SHP77 (cell line): ENCODE data around the gene SETDB2.
"Not testable (repeated sequence)": the region's sequence is repeated elsewhere in the genome, so short reads cannot be mapped to it uniquely, and the experiment has no call there.

Experiments used
- DNase-seq, 2 experiments: peaks; one replicate each; lab custom pipeline; 2025; lab: John Stamatoyannopoulos, UW

Gene SETDB2

GRCh38 chr13:49472186-49472585, 28.1 kb downstream of the SETDB2 start:
- DNase-seq = no peak

DNA sequence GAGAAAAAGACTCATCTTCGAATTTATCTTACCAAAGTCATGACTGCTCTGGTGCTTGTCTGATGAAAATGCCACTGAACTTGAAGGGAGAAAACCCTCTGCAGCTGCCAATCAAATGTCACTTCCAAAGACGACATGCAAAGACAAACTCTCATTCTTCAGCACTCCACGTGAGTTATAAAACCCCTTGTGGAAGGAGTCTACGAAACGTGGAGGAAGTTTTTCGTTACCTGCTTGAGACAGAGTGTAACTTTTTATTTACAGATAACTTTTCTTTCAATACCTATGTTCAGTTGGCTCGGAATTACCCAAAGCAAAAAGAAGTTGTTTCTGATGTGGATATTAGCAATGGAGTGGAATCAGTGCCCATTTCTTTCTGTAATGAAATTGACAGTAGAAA, 32.5 kb downstream of the SETDB2 start:
- DNase-seq = no peak

GRCh38 chr13:49481788-49482187, 37.7 kb downstream of the SETDB2 start:
- DNase-seq = no peak

DNA sequence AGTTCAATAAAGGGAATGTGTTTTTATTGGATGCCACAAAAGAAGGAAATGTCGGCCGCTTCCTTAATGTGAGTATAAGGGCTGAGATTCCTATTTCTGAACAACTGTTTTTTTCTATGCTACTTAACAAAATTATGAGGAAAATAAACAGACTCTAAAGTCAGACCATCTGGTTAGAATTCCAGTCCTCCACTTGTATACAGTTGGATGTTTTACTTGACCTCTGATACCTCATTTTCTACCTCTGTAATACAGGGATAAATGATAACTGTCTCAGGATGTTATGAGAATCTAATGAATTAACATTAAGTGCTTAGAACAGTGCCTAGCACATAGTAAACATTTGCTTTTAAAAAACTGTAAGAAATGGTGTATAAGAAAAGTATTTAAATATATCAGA, 44.5 kb downstream of the SETDB2 start:
- DNase-seq = no peak

DNA sequence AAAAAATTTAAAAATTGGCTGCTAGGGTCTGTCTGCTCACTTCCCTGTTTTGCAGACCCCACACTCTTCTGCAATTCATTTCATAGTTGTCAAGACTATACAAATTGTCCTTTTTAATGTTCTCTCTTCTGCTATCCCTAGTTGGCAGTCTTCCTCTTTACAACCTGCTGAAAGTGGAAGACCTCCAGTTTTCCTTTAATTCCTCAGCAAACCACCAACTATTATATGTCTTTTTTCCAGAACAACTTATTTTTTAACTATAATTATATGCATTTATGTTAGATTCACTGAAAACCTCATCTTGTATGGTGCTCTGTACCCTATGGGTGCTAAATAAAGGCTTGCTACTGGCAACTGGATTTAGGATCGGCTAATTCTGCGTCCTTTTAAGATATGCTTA, 50.6 kb downstream of the SETDB2 start:
- DNase-seq = no peak

DNA sequence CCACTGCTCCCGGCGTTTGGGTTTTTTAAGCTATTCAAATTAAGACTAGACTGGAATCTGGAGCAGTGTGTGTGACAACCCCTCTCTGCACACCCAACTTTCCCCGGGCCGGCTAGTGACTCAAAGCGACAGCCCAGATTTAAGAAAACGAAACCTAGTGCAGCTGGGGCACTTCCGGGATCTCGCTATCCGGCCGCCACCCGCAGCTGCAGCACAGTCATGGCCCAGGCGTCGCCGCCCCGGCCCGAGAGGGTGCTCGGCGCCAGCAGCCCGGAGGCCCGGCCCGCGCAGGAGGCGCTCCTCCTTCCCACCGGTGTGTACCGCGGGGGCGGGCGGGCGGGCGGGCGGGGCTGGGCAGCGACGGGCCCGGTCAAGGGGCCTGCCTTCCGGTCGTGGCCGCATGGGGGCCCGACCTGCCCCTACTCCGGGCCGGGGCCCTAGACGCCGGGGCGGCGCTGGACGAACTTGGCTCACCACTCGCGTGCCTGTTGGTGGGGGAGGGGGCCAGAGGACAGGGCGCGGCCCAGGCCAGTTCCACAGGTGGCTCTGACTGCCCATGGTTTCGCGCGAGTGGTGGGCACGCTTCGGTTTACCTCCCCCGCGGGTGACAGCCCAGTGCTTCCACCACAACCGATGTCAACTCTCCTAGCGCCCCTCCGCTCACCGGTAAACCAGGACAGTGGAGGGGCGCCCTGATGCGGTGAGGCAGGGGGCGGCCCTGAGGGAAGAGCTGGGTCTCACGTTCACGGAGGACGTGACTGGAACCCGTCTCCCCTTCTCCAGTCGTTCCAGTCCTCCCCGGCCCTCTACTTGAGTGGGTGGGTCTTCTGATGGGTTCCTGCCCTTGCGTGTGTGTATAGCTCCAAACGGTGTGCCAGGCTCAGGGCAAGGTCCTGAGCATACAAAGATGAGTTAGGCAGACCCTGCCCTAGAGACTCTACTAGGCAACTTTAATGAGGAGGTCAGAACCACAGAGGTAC, 52.0 kb downstream of the SETDB2 start, which contains the start of gene PHF11:
TSS of gene PHF11 (plus strand) at position 171 of the 980 bp plus-strand sequence. CDS start at position 220, 49 bp downstream.
- no peak for DNase-seq

DNA sequence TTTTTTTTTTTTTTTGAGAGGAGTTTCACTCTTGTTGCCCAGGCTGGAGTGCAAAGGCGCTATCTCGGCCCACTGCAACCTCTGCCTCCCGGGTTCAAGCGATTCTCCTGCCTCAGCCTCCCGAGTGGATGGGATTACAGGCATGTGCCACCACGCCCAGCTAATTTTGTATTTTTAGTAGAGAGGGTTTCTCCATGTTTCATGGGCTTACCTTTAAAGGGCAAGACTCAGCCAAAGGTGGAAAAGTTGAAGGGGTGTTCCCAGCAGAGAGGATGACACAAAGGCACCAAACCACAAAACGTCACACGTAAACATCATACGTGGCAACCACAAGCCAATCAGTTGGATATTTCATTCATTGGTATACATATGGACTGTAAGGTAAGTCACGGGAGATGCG, 52.8 kb downstream of the SETDB2 start:
- DNase-seq = not testable (repeated sequence)

- DNase-seq = no peak
These were observed 53.2 kb downstream of the SETDB2 start for GRCh38 chr13:49497272-49497671.

- DNase-seq = no peak
These were observed 54.1 kb downstream of the SETDB2 start for GRCh38 chr13:49498206-49498605.

DNA sequence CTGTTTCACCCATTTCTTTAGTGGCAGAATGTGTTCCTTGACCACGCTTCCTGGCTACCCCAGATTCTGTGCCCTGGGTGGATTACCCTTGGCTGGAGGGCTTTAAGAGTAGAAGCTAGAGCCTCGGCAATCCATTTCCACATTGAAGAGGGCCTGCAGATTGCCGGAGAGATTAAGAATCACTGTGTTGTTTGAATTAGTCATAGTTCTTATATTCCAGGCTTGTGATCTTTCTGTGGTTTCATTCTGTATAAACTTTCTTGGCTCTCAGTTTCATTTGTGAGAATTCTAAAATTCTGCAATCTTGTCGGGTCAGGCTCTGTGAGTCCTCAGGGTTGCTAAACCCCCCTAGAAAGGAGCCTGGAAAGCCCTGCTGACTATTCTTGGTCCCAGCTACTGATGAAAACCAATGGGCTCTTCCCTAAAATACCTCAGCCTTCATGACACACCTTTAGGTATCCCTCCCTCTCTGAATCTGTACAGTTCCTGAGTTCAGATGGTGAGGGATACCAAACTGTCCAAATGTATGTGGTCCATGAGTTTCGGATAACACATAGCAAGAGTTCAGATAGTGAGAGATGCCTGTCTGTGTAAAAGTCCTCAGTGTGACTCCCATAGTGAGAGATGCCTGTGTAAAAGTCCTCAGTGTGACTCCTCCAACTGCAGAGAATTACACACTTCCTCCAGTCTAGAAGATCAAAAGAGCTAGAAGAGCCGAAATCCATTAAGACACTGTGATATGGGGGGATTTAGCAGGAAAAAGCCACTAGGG, 56.0 kb downstream of the SETDB2 start:
- DNase-seq = no peak

DNA sequence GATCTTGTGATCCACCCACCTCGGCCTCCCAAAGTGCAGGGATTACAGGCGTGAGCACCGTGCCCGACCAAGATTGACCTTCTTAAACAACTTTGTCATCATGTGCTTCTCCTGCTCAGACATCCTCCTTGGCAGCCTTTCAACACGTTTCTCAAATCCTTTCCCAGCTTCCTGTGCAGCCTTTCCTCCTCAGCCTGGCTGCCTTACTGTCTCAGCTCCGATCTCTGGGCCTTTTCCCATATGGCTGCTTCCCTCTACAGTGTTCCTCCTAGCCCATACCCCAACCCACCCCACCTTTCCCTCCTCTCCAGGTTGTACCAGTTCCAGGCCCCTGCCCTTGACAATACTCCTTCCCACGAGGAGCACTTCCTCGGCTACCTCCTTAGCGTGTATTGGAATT, 58.9 kb downstream of the SETDB2 start:
- no peak for DNase-seq

DNA sequence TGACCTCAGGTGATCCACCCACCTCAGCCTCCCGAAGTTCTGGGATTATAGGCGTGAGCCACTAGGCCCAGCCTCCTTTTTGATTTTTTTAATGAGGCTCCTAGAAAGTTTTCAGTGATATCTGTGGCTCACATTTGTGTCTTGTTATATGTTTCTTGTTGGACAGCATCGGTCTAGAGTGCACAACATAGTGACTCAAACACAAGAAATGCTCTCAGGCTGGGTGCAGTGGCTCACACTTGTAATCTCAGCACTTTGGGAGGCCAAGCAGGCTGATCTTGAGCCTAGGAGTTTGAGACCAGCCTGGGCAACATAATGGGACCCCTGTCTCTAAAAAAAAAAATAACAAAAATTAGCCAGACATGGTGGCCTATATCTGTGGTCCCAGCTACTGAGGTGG, 59.9 kb downstream of the SETDB2 start:
- no peak for DNase-seq

DNA sequence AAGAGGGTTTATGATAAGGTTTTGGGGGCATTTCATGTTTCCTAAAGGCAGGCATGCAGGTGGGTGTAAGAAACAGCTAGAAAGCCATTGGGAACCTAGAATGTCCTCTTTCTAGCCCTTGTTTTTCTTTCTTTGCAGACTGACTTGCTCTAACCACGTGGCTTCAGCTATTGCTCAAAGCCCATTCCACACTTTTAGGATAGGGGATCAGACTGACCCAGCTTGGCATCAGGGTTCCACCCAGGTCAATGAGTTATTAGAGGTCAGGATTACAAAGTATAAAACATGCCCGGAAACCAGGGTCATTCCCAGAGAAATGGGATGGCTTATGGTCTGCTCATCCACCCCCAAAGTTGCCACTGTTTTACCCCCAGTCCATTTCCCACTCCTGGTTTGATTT, 68.5 kb downstream of the SETDB2 start:
- DNase-seq = no peak

DNA sequence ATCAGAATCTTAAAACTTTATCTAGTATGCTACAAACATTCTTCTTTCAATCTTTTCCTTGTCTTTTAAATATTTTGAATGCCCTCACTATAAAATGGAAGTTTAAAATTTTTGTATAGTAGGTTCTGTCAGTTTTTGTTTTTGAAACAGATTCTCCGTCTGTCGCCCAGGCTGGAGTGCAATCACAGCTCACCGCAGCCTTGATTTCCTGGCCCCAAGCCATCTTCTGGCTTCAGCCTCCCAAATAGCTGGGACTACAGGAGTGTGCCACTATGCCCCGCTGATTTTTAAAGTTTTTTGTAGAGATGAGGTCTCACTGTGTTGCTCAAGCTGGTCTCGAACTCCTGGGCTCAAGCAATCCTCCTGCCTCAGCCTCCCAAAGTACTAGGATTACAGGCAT, 72.4 kb downstream of the SETDB2 start:
- DNase-seq = no peak

GRCh38 chr13:49517461-49517860, 73.4 kb downstream of the SETDB2 start:
- peak in 1 of 2 experiments; percentile 0 for DNase-seq

GRCh38 chr13:49521224-49521623, 77.2 kb downstream of the SETDB2 start:
- no peak for DNase-seq

GRCh38 chr13:49524740-49525501, 80.8 kb downstream of the SETDB2 start:
- DNase-seq = no peak

DNA sequence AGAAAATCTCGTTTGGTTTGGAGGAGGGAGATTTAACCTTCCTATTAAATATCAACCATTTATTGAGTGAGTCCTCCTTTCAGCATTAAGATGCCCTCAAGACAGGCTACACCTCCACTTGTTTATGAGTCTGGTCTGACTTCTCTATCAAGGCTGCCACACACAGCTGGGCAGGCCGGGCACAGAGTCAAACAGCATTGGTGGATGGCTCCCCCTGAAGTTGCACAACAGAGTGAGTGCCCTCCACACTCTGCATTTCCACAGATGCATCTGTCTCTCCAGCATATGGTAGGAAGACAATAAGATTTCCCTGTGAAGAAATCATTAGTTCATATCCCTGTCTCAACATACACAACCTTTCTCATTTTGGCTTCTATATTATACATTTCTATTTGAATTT, 83.0 kb downstream of the SETDB2 start:
- DNase-seq = no peak

- no peak for DNase-seq
These were observed 84.1 kb downstream of the SETDB2 start for GRCh38 chr13:49528161-49528560.

- no peak for DNase-seq
These were observed 86.4 kb downstream of the SETDB2 start for GRCh38 chr13:49530457-49530856.

DNA sequence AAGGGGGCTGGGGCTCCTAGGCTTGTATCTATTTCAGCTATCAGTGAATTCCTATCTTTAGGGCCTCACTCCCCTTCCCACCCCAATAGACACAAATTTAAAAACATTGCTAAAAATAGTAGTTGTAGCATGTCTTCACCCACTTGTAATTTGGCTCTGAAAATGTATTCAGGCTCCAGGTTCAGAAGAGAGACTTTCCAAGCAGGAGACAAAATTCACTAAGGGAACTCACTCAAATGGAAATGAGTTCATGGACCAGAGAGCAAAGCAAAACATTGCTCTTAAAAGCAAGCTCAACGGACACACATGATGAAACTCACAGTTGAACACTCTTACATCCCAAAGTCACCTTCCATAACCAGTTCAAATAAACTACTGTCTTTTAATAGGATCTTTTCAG, 88.5 kb downstream of the SETDB2 start:
- no peak for DNase-seq

DNA sequence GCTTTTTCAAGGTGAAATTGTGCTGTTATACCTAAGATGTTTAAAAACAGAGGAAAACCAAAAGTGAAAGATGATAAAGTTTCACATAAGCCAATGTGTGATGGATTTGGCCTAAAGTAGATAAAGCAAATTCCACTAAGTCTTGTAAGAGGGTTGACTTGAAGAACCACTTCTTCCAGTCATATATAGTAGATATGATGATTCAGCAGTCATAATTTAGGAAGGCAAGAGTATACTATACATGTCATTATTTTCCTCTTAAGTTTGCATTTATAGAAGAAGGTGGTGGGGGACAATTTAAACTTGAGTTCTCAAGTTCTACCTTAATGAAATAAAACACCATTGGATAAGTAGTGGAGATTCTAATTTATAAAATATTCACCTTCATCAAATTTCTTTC, 88.9 kb downstream of the SETDB2 start:
- no peak for DNase-seq
